Coronary artery (tissue), 2 donors: ENCODE results near the gene CARMIL3.
"Not testable (repeated sequence)": the region's sequence is repeated elsewhere in the genome, so short reads cannot be mapped to it uniquely, and the experiment has no call there.

Experiments
- DNase-seq: peaks from one replicate; pipeline ENCODE4 v3.0.0-alpha.2; 2017; ENCODE audit warnings: low spot score
- H3K27ac ChIP-seq, 2 donors: fragments of 200-600 bp; sonication (generic); one replicate each; pipeline ENCODE4 v1.5.1; 2016 to 2019
- H3K4me3 ChIP-seq: fragments of 200-600 bp; sonication (generic); 2 replicates; pipeline ENCODE4 v1.5.1; 2016; ENCODE audit warnings: mild to moderate bottlenecking, moderate library complexity
- CTCF ChIP-seq: fragments of 200-600 bp; sonication (generic); IDR thresholded peaks from one replicate; pipeline ENCODE4 v1.5.1; 2019; ENCODE audit warnings: antibody characterized with exemption

CARMIL3 gene

GRCh38 chr14:24032727-24033418 lies 18.9 kb upstream of the CARMIL3 start:
- Histone ChIP-seq H3K27ac (no peak overlapping the region), H3K4me3 (no peak overlapping the region)
- TF ChIP-seq CTCF: no peak
- DNase-seq: no peak

GRCh38 chr14:24035769-24036168 lies 16.0 kb upstream of the CARMIL3 start:
- Histone ChIP-seq H3K27ac (peak overlapping the region; percentile 84 to 99), H3K4me3 (peak overlapping the region; percentile 91)
- not testable (repeated sequence) for DNase-seq

GRCh38 chr14:24036169-24036962 lies 15.4 kb upstream of the CARMIL3 start:
- peak overlapping the region; percentile 84 to 99 for H3K27ac ChIP-seq
- H3K4me3 ChIP-seq: peak overlapping the region; percentile 91
- DNase-seq: peak; percentile 89
- TF ChIP-seq CTCF: peak; percentile 70

- DNase-seq: not testable (repeated sequence)
- Histone ChIP-seq H3K27ac (peak overlapping the region; percentile 84 to 99), H3K4me3 (peak overlapping the region; percentile 91)
Observed at GRCh38 chr14:24036963-24037657, 14.7 kb upstream of the CARMIL3 start.

GRCh38 chr14:24037658-24038037 lies 14.2 kb upstream of the CARMIL3 start:
- no peak for TF ChIP-seq CTCF
- H3K27ac ChIP-seq: no peak overlapping the region
- DNase-seq: no peak

GRCh38 chr14:24038686-24039085 lies 13.1 kb upstream of the CARMIL3 start:
- Histone ChIP-seq H3K4me3 (no peak overlapping the region), H3K27ac (no peak overlapping the region)
- no peak for TF ChIP-seq CTCF
- no peak for DNase-seq

More at GRCh38 chr14:24037658-24038037, 14.2 kb upstream of the CARMIL3 start:
- no peak overlapping the region for H3K4me3 ChIP-seq

- H3K4me3 ChIP-seq: no peak overlapping the region
- no peak overlapping the region for H3K27ac ChIP-seq
- DNase-seq: no peak
- no peak for TF ChIP-seq CTCF
Observed at GRCh38 chr14:24040692-24041091, 11.1 kb upstream of the CARMIL3 start.
